K562 (cell line): ENCODE data around the gene SAP25. TPM values are rescaled to one million over a fixed set of nuclear protein-coding genes. Genes with fewer than 3 reads are reported as not detected.

Source experiments
- ATAC-seq: fragments of 200-7000 bp; cut with Tn5 transposase; 3 replicates; pipeline ENCODE4 v1.9.1; 2020; ENCODE audit warnings: moderate library complexity
- BruUV-seq: library from RNA; stranded (reverse); fragments of 400-500 nt; replicated peaks from 2 replicates; lab custom pipeline; 2021; lab: Mats Ljungman, UMichigan
- CTCF ChIA-PET: fragments of 300-600 bp; formaldehyde crosslinking; extraction: SDS; loops from one replicate; lab custom pipeline; 2021; ENCODE audit warnings: low intra/inter-chr PET ratio; lab: Yijun Ruan, JAX
- POLR2A ChIA-PET: fragments of 300-600, 350-650 bp; sonication (Branson Sonifier 250); formaldehyde crosslinking; extraction: SDS; loops from one replicate; lab custom pipeline; 2021; ENCODE audit warnings: antibody characterized with exemption, inconsistent platforms; lab: Yijun Ruan, JAX
- DNase-seq, 4 experiments: peaks; one replicate each; pipeline versions ENCODE4 v3.0.0 to v3.0.0-alpha.2; 2011 to 2018; ENCODE audit warnings: low spot score in 3 of 4, mixed read lengths in 3 of 4; ENCODE audit errors: extremely low read depth in 1 of 4
- FAIRE-seq: peaks from 2 replicates; lab custom pipeline; 2011; peaks lifted over from hg19 to GRCh38; lab: Jason Lieb, UNC
- H2AFZ ChIP-seq: 2 replicates; pipeline ENCODE4 v1.6.0; 2011; ENCODE audit warnings: low read depth, low read length, control low read depth, inconsistent platforms
- H3K27ac ChIP-seq: fragments of 200-600 bp; 3 replicates; pipeline ENCODE4 v1.8.0; 2011; ENCODE audit warnings: low read depth, mild to moderate bottlenecking, control low read depth, inconsistent platforms, low read length, moderate library complexity, mixed read lengths; ENCODE audit errors: extremely low read depth
- H3K27me3 ChIP-seq, 2 experiments: fragments of 300-600 bp in 1 of 2; 2 replicates in 1 of 2; 3 replicates in 1 of 2; pipeline versions ENCODE4 v1.6.0 to v1.8.0; 2011; ENCODE audit warnings: inconsistent platforms in 2 of 2, low read length in 2 of 2, mild to moderate bottlenecking in 1 of 2, mixed read lengths in 1 of 2, moderate library complexity in 1 of 2; ENCODE audit not compliant: control insufficient read depth in 2 of 2, insufficient read depth in 2 of 2
- H3K36me3 ChIP-seq: fragments of 300-600 bp; 3 replicates; pipeline ENCODE4 v1.8.0; 2011; ENCODE audit warnings: mild to moderate bottlenecking, low read length, inconsistent platforms; ENCODE audit not compliant: control insufficient read depth, insufficient read depth
- H3K4me1 ChIP-seq, 2 experiments: fragments of 200-600 bp in 1 of 2; replicated peaks in 1 of 2; 2 replicates in 1 of 2; 3 replicates in 1 of 2; pipeline versions ENCODE4 v1.5.1 to v1.8.0; 2011; ENCODE audit warnings: inconsistent platforms in 2 of 2, low read length in 2 of 2, mild to moderate bottlenecking in 1 of 2, mixed read lengths in 1 of 2, moderate library complexity in 1 of 2; ENCODE audit not compliant: control insufficient read depth in 2 of 2, insufficient read depth in 2 of 2
- H3K4me2 ChIP-seq: 2 replicates; pipeline ENCODE4 v1.6.1; 2011; ENCODE audit warnings: low read length, control low read depth, inconsistent platforms, mixed read lengths; ENCODE audit not compliant: insufficient read depth
- H3K4me3 ChIP-seq: fragments of 200-600 bp; sonication (generic), shearing (Covaris generic); 2 replicates; pipeline ENCODE4 v1.5.1; 2016; ENCODE audit warnings: control low read depth, inconsistent platforms
- H3K79me2 ChIP-seq: fragments of 200-600 bp; 3 replicates; pipeline ENCODE4 v1.8.0; 2011; ENCODE audit warnings: low read length, inconsistent platforms; ENCODE audit not compliant: control insufficient read depth, insufficient read depth
- H3K9ac ChIP-seq, 2 experiments: 2 replicates each; pipeline versions ENCODE4 v1.6.0 to v1.6.1; 2011; ENCODE audit warnings: low read depth in 2 of 2, low read length in 2 of 2, control low read depth in 1 of 2, inconsistent platforms in 1 of 2, mild to moderate bottlenecking in 1 of 2, mixed read lengths in 1 of 2; ENCODE audit not compliant: insufficient read depth in 1 of 2
- H3K9me1 ChIP-seq: one replicate; pipeline ENCODE4 v1.6.0; 2011; ENCODE audit warnings: inconsistent platforms, mild to moderate bottlenecking, low read length, moderate library complexity; ENCODE audit not compliant: control insufficient read depth, insufficient read depth
- H3K9me3 ChIP-seq: replicated peaks from 2 replicates; pipeline ENCODE4 v1.5.1; 2011; ENCODE audit warnings: low read depth, low read length, inconsistent platforms; ENCODE audit not compliant: control insufficient read depth, insufficient read depth
- H4K20me1 ChIP-seq: replicated peaks from 2 replicates; pipeline ENCODE4 v1.6.1; 2011; ENCODE audit warnings: low read length, inconsistent platforms, mixed read lengths; ENCODE audit not compliant: control insufficient read depth, insufficient read depth
- CBX3 ChIP-seq, 2 experiments: IDR thresholded peaks; 1 replicate in 1 of 2; 2 replicates in 1 of 2; pipeline ENCODE4 v1.6.1; 2012; ENCODE audit warnings: inconsistent platforms in 2 of 2, low read length in 2 of 2, borderline replicate concordance in 1 of 2, control low read depth in 1 of 2
- EP300 ChIP-seq: IDR thresholded peaks from 2 replicates; pipeline ENCODE4 v1.6.1; 2012; ENCODE audit warnings: low read length, improper control_type of control experiment
- ESRRB ChIP-seq: fragments of 250-450 bp; sonication (Bioruptor Pico); IDR thresholded peaks from 2 replicates; pipeline ENCODE4 v1.5.0; 2020; ENCODE audit warnings: mild to moderate bottlenecking, moderate library complexity, borderline replicate concordance
- FOXJ3 ChIP-seq: sonication (generic); formaldehyde crosslinking; IDR thresholded peaks from 2 replicates; pipeline ENCODE4 v1.4.0; 2020; ENCODE audit warnings: mild to moderate bottlenecking, missing genetic modification reagents
- MNT ChIP-seq, 2 experiments: fragments of 450-650 bp; conservative IDR thresholded peaks; 2 replicates each; pipeline ENCODE4 v1.6.1; 2017; ENCODE audit warnings: mild to moderate bottlenecking in 2 of 2, moderate library complexity in 2 of 2
- RAD51 ChIP-seq: fragments of 450-650 bp; IDR thresholded peaks from 2 replicates; pipeline ENCODE4 v1.7.1; 2016; ENCODE audit warnings: low read depth, mild to moderate bottlenecking, borderline replicate concordance
- SMC3 ChIP-seq: conservative IDR thresholded peaks from 2 replicates; pipeline ENCODE4 v1.6.1; 2011; ENCODE audit warnings: low read depth, low read length, improper control_type of control experiment; ENCODE audit not compliant: insufficient read depth
- SPI1 ChIP-seq: IDR thresholded peaks from 2 replicates; pipeline ENCODE4 v1.6.1; 2011; ENCODE audit warnings: low read depth, low read length, control low read depth, borderline replicate concordance
- ZNF143 ChIP-seq: sonication (generic); formaldehyde crosslinking; IDR thresholded peaks from 2 replicates; pipeline ENCODE4 v1.9.0; 2022; ENCODE audit warnings: mild to moderate bottlenecking, missing genetic modification reagents
- ZNF239 ChIP-seq: fragments of 250-450 bp; sonication (Bioruptor Pico); IDR thresholded peaks from 2 replicates; pipeline ENCODE4 v1.4.0; 2020; ENCODE audit warnings: mild to moderate bottlenecking
- ZNF507 ChIP-seq: conservative IDR thresholded peaks from 2 replicates; pipeline ENCODE4 v1.6.1; 2017; ENCODE audit warnings: missing genetic modification characterization, missing compliant biosample characterization
- WGBS: fragments of 100-300 bp; shearing (Covaris generic); methylation state at CpG from one replicate; pipeline ENCODE4 v1.1.6; 2016; ENCODE audit warnings: low coverage, mixed read lengths; ENCODE audit not compliant: insufficient coverage; ENCODE audit errors: missing lambda C conversion rate; 5-methylcytosine and 5-hydroxymethylcytosine counted together
- in situ Hi-C: fragments of 300-500 bp; cut with MboI; formaldehyde crosslinking; loops from 4 replicates; pipeline ENCODE4 v1.15.0; 2018; ENCODE audit warnings: inconsistent platforms, mixed read lengths
- intact Hi-C: fragments of 100-400 bp; cut with micrococcal nuclease; formaldehyde crosslinking; loops from 2 replicates; pipeline ENCODE4 v1.14.2; 2022
- polyA plus RNA-seq, 8 experiments: library from polyadenylated mRNA; depleted of rRNA in 4 of 8; stranded (reverse) in 5 of 8; unstranded in 3 of 8; fragments of >200 nt; fragmentation: Nextera tagmentation in 2 of 8; fragmentation: Illumina TruSeq in 1 of 8; extraction: Ambion mirVana in 2 of 8; extraction: Trizol in 1 of 8; gene quantifications; 2 replicates each; pipeline versions ENCODE4 v1.2.1 to v1.2.3, GENCODE V29; 2011 to 2014; ENCODE audit warnings: inconsistent platforms in 1 of 8, missing spikeins in 1 of 8
- total RNA-seq, 7 experiments: library from RNA; depleted of rRNA in 6 of 7; stranded (reverse); fragments of >200 nt in 6 of 7; fragmentation: Illumina TruSeq in 2 of 7; extraction: Trizol in 2 of 7; gene quantifications; 2 replicates each; pipeline versions ENCODE4 v1.2.1 to v1.2.3, GENCODE V29; 2011 to 2021; ENCODE audit warnings: low replicate concordance in 1 of 7

SAP25 gene
- total and polyA plus RNA-seq, 9 of the 15 experiments (the other 6 are each of a cell fraction or from before 2014, with no cell fraction given) = 0.13 to 5.3 (median 0.78) TPM; not detected in 1

GRCh38 chr7:100611983-100612729, 38.5 kb upstream of the SAP25 start, which contains the start of gene MOSPD3 (continued):
- TF ChIP-seq SMC3 (no peak), ZNF143 (CRISPR knock-in tag) (no peak), ZNF239 (CRISPR knock-in tag) (no peak), ZNF507 (tag) (no peak)
- TF ChIP-seq, all 486 proteins: peak for 119

GRCh38 chr7:100609958-100610357, 36.3 kb upstream of the SAP25 start:
- no peaks in the 10 kb centered on the region for H3K9me3 ChIP-seq
- no peak overlapping the region for H3K4me3 ChIP-seq
- peaks cover 3% of the 10 kb centered on the region; the same call in 1 of the 3 replicates for H3K36me3 ChIP-seq
- FAIRE-seq = no peak
- ChIA-PET POLR2A (no interaction called here), CTCF (no interaction called here)
- H2AFZ ChIP-seq = no peak overlapping the region
- H3K79me2 ChIP-seq = peaks cover 9% of the 10 kb centered on the region; the same call in 2 of the 3 replicates
- intact Hi-C loops = no loop called here
- 84% methylated on average over 5 of the region's 5 CpGs for WGBS
- ATAC-seq = no peak
- DNase-seq = no peak
- H3K27me3 ChIP-seq = no peaks in the 10 kb centered on the region
- no peaks in the 10 kb centered on the region for H4K20me1 ChIP-seq
- H3K4me2 ChIP-seq = no peak overlapping the region
- no peak overlapping the region for H3K27ac ChIP-seq
- no peak overlapping the region for H3K9ac ChIP-seq
- peaks cover 23 to 42% of the 10 kb centered on the region in 2 experiments; a peak in 3 of 5 replicates for H3K4me1 ChIP-seq
- no TSS peak for BruUV-seq
- no peaks in the 10 kb centered on the region for H3K9me1 ChIP-seq
- in situ Hi-C loops = no loop called here
- TF ChIP-seq SPI1 (no peak), ESRRB (no peak), RAD51 (no peak), FOXJ3 (CRISPR knock-in tag) (no peak), CBX3 (IDR thresholded peaks at IDR 0.05; ENCODE audit: borderline replicate concordance in 1 of 2, low read length in 2 of 2) (no peak), MNT (conservative IDR thresholded peaks at IDR 0.05) (no peak), EP300 (no peak)
